ENCODE measurements around the gene ABHD16A. TPM values are rescaled to one million over a fixed set of nuclear protein-coding genes. Genes with fewer than 3 reads are reported as not detected.

ABHD16A gene
- polyA plus RNA-seq, 2 of the 4 experiments (the other 2 are of a cell fraction) = 16.6 to 22.3 TPM

DNA sequence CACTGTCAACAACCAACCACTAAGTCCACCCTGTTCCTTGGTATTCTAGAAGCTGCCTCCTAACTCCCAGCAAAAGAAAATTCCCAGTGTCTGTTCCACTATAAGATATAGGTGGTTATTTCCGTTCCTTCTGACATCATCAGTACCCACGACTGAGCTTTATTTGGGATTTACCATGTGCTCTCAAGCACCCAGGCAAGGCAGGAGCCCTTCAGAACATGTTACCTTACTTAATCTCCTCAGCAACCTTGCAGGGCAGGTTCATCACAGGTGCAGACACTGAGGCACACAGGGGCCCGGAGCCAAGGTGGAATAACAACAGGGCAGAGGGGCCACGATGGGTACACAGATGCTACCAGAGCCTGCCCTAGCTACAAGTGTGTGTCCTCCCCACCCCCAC lies 10.8 kb downstream of the ABHD16A start:
- Histone ChIP-seq H3K4me3 (no peak overlapping the region), H3K27ac (no peak overlapping the region), H3K9me3 (no peaks in the 10 kb centered on the region), H3K4me2 (no peak overlapping the region), H3K4me1 (no peaks in the 10 kb centered on the region; the same call in 2 of the 3 replicates)
- CTCF ChIA-PET = interaction anchor here (1.2 to 2.9 kb wide), 3 partner anchors 12 to 36 kb away, joined by 3 to 11 read pairs (median 4); partner anchors contain the start of genes DDAH2 and LY6G5C
- ATAC-seq (no peak), DNase-seq (ENCODE audit: low read depth in 1 of 2, low spot score in 1 of 2) (no peak), FAIRE-seq (no peak)
- POLR2A ChIA-PET = no interaction called here
- 82% methylated on average over 4 of the region's 4 CpGs for WGBS (ENCODE audit: missing lambda C conversion rate)
- no peak for TF ChIP-seq EHF (CRISPR knock-in tag; IDR thresholded peaks at IDR 0.05)
- no peak for TF ChIP-seq MAFK (IDR thresholded peaks at IDR 0.05; ENCODE audit: partially characterized antibody)
- no peak for TF ChIP-seq ZFP36 (IDR thresholded peaks at IDR 0.05; ENCODE audit: borderline replicate concordance, partially characterized antibody)
- no peak for TF ChIP-seq EP300 (IDR thresholded peaks at IDR 0.05)
- no peak for TF ChIP-seq JUNB (IDR thresholded peaks at IDR 0.05)
- TF ChIP-seq ZSCAN20 (CRISPR knock-in tag; IDR thresholded peaks at IDR 0.05) = no peak
- TF ChIP-seq, protein P1, sequence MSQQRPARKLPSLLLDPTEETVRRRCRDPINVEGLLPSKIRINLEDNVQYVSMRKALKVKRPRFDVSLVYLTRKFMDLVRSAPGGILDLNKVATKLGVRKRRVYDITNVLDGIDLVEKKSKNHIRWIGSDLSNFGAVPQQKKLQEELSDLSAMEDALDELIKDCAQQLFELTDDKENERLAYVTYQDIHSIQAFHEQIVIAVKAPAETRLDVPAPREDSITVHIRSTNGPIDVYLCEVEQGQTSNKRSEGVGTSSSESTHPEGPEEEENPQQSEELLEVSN (IDR thresholded peaks at IDR 0.05; ENCODE audit: borderline replicate concordance, low read depth) = no peak
- TF ChIP-seq NR3C1 (IDR thresholded peaks at IDR 0.05) = no peak
- TF ChIP-seq PHF8 (IDR thresholded peaks at IDR 0.05; ENCODE audit: borderline replicate concordance, low read depth) = no peak
- no peak for TF ChIP-seq ESRRA (IDR thresholded peaks at IDR 0.05; ENCODE audit: borderline replicate concordance, low read length)
- TF ChIP-seq RFX5 (IDR thresholded peaks at IDR 0.05) = no peak
- no peak for TF ChIP-seq FOSL2 (IDR thresholded peaks at IDR 0.05)
- no peak for TF ChIP-seq FOSL2 (CRISPR knock-in tag; IDR thresholded peaks at IDR 0.05)
- TF ChIP-seq, protein P2, sequence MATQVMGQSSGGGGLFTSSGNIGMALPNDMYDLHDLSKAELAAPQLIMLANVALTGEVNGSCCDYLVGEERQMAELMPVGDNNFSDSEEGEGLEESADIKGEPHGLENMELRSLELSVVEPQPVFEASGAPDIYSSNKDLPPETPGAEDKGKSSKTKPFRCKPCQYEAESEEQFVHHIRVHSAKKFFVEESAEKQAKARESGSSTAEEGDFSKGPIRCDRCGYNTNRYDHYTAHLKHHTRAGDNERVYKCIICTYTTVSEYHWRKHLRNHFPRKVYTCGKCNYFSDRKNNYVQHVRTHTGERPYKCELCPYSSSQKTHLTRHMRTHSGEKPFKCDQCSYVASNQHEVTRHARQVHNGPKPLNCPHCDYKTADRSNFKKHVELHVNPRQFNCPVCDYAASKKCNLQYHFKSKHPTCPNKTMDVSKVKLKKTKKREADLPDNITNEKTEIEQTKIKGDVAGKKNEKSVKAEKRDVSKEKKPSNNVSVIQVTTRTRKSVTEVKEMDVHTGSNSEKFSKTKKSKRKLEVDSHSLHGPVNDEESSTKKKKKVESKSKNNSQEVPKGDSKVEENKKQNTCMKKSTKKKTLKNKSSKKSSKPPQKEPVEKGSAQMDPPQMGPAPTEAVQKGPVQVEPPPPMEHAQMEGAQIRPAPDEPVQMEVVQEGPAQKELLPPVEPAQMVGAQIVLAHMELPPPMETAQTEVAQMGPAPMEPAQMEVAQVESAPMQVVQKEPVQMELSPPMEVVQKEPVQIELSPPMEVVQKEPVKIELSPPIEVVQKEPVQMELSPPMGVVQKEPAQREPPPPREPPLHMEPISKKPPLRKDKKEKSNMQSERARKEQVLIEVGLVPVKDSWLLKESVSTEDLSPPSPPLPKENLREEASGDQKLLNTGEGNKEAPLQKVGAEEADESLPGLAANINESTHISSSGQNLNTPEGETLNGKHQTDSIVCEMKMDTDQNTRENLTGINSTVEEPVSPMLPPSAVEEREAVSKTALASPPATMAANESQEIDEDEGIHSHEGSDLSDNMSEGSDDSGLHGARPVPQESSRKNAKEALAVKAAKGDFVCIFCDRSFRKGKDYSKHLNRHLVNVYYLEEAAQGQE (IDR thresholded peaks at IDR 0.05) = no peak
- TF ChIP-seq, protein P3, sequence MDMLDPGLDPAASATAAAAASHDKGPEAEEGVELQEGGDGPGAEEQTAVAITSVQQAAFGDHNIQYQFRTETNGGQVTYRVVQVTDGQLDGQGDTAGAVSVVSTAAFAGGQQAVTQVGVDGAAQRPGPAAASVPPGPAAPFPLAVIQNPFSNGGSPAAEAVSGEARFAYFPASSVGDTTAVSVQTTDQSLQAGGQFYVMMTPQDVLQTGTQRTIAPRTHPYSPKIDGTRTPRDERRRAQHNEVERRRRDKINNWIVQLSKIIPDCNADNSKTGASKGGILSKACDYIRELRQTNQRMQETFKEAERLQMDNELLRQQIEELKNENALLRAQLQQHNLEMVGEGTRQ (IDR thresholded peaks at IDR 0.05) = no peak
- no peak for TF ChIP-seq HOXB13 (CRISPR knock-in tag; IDR thresholded peaks at IDR 0.05; ENCODE audit: low read depth)
- no peak for TF ChIP-seq RAD21 (conservative IDR thresholded peaks at IDR 0.05 in 1 of 2, IDR thresholded peaks at IDR 0.05 in 1 of 2)

DNA sequence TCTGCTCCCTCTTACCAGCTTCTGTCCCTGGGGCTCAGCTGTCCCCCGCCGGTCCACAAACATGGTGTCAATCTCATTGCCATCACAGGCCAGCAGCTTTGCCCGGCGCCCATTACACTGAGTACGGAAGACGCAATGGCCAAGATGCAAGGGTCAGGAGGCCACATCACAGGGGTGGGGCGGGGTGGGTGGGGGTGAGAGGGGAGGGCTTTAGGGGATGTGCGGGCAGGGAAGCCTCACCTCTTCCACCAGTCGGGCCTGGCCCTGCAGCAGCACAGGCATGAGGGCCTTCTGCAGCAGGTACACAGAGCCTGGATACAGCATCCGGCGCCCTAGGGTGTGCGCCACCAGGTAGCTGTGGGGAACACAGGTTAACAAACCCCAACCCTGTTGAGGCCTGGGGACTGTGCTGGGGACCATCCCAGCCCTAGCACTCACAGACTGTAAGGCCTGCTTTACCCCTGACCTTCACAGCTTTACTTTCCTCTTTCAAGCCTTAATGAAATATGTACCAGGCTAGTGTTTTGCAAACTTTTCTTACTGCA lies 11.5 kb downstream of the ABHD16A start:
- DNase-seq (ENCODE audit: low read depth in 1 of 2, low spot score in 1 of 2) = no peak
- no peak for ATAC-seq
- ChIA-PET CTCF (interaction anchor here (1.2 to 2.9 kb wide), 3 partner anchors 11 to 171 kb away, joined by 4 to 11 read pairs (median 4); partner anchors contain the start of genes LY6G5C and NEU1), POLR2A (no interaction called here)
- FAIRE-seq = no peak
- H3K4me2 ChIP-seq = no peak overlapping the region
- no peak overlapping the region for H3K27ac ChIP-seq
- TF ChIP-seq HOXB13 (CRISPR knock-in tag; IDR thresholded peaks at IDR 0.05; ENCODE audit: low read depth) (no peak), FOSB (CRISPR knock-in tag; IDR thresholded peaks at IDR 0.05) (no peak), ZSCAN20 (CRISPR knock-in tag; IDR thresholded peaks at IDR 0.05) (no peak), KDM5A (IDR thresholded peaks at IDR 0.05) (no peak)
- TF ChIP-seq, protein P4, sequence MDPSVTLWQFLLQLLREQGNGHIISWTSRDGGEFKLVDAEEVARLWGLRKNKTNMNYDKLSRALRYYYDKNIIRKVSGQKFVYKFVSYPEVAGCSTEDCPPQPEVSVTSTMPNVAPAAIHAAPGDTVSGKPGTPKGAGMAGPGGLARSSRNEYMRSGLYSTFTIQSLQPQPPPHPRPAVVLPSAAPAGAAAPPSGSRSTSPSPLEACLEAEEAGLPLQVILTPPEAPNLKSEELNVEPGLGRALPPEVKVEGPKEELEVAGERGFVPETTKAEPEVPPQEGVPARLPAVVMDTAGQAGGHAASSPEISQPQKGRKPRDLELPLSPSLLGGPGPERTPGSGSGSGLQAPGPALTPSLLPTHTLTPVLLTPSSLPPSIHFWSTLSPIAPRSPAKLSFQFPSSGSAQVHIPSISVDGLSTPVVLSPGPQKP (IDR thresholded peaks at IDR 0.05; ENCODE audit: low read depth, low read length) = no peak
- no peaks in the 10 kb centered on the region; the same call in 2 of the 3 replicates for H3K4me1 ChIP-seq
- no peaks in the 10 kb centered on the region for H3K9me3 ChIP-seq
- no peak overlapping the region for H3K4me3 ChIP-seq
- WGBS (ENCODE audit: missing lambda C conversion rate) = 96% methylated on average over 4 of the region's 12 CpGs

All from A549 (cell line).